ENCODE measurements around the gene RETREG3.
"Not testable (repeated sequence)": the region's sequence is repeated elsewhere in the genome, so short reads cannot be mapped to it uniquely, and the experiment has no call there.

Gene RETREG3

DNA sequence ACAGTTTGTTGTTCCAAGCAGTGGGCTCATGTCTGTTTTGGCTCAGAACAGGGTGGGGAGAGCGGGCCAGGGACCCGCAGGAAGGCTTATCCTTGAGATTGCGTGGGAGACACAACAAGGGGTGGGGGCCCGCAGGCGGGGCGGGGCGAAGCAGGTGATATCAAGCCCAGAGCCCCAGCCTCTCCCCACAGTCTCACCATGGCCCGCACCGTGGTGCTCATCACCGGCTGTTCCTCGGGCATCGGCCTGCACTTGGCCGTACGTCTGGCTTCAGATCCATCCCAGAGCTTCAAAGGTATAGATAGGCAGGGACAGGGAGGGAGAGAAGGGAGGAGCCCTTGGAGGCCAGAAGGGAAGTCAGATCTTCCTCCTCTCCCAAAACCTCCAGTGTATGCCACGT is 56.4 kb downstream of the RETREG3 start, which contains the start of gene HSD17B1:
HSD17B1 (plus strand) TSS at position 188 of the 400 bp plus-strand sequence; CDS start at position 199, 11 bp downstream.
- DNase-seq (ENCODE audit: low spot score), result not testable (repeated sequence)

GRCh38 chr17:42548993-42549755 is 60.0 kb downstream of the RETREG3 start:
- no peak for DNase-seq (ENCODE audit: low spot score)

DNA sequence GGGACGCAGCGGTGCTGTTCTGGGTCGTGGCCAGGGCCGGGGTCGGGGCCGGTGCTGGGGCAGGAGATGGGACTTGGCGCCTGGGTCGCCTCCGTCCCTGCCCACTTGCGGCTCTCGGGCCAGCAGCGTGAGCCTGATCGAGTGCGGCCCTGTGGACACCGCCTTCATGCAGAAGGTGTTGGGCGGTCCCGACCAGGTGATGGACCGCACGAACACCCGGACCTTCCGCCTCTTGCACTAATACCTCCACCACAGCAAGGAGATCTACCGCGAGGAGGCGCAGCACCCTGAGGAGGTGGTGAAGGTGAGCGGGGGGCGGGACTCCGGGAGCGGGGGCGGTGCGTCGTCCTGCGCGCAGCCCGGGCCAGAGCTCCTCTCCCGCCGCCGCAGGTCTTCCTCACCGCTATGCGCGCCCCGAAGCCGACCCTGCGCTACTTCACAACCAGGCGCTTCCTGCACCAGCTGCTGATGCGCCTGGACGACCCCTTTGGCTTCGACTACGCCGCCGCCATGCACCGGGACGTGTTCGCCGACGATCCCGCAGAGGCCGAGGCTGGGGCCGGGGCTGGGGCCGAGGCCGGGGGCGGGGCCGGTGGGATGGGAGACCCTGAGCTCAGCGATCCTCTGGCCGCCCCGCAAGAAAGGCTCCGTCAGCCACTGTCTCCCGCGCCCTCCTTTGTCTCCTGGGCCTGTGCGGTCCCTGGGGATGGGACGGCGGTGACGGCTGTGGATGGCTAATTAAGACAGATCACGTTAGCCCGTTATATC is 60.9 kb downstream of the RETREG3 start:
- peak; percentile 54 for DNase-seq (ENCODE audit: low spot score)

DNA sequence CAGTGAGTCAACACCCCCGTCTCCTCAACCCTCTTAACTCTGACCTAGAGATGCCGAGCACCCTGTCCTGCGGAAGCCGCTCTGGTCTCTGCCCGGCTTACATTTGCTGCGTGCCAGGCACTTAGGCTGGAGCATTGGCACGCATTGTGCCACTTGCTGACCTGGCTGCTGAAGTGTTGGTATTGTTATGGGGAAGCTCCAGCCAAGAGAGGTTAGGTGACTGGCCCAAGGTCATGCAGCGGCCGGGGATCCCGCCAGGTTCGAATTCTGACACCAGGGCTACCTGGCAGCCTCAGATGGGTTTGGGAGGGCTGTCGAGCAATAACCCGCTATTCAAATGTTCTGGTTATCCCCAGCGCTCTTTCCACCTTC is 61.5 kb downstream of the RETREG3 start:
- no peak for DNase-seq (ENCODE audit: low spot score)

- no peak for DNase-seq (ENCODE audit: low spot score)
These were observed 62.1 kb downstream of the RETREG3 start for GRCh38 chr17:42547001-42547461.

DNA sequence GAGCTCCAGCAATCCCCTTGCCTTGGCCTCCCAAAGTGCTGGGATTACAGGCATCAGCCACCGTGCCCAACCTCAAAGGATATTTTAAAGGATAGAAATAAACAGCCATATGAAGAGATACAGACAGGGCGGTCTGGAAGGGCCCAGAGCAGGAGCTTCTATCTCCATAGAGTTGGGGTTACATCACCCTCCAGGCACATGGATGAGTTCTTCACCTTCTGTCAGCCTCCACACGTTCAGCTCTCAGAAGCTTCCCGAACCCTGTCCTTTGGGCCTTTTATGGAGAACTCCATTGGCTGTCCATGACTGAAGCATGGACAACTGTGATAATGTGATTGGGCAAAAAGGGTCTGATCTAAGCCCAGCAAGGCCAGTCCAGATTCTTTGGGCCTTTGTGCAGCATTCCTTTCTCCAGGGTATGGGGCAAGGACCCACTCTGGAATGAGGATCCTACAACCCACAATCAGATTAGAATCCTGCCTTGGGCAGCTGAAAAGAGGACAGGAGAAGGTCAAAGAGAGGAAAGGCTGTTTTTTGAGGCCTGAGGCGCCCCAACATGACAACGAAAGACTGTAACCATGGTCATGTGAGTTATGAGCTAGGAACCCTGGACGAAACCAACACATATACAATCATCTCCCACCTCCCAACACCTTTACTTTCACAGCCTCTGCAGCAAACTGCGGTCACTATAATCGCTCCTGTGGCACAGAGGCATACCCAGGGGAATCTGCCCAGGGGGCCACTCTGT is 63.2 kb downstream of the RETREG3 start:
- not testable (repeated sequence) for DNase-seq (ENCODE audit: low spot score)

GRCh38 chr17:42544874-42545283 is 64.3 kb downstream of the RETREG3 start:
- DNase-seq (ENCODE audit: low spot score), result no peak

GRCh38 chr17:42543190-42544079 is 65.7 kb downstream of the RETREG3 start:
- DNase-seq (ENCODE audit: low spot score), result no peak

- no peak for DNase-seq (ENCODE audit: low spot score)
These were observed 67.9 kb downstream of the RETREG3 start for GRCh38 chr17:42541041-42541833.

- DNase-seq (ENCODE audit: low spot score), result not testable (repeated sequence)
These were observed 68.6 kb downstream of the RETREG3 start for GRCh38 chr17:42540558-42540957.

GRCh38 chr17:42538482-42538881 is 70.7 kb downstream of the RETREG3 start:
- no peak for DNase-seq (ENCODE audit: low spot score)

DNA sequence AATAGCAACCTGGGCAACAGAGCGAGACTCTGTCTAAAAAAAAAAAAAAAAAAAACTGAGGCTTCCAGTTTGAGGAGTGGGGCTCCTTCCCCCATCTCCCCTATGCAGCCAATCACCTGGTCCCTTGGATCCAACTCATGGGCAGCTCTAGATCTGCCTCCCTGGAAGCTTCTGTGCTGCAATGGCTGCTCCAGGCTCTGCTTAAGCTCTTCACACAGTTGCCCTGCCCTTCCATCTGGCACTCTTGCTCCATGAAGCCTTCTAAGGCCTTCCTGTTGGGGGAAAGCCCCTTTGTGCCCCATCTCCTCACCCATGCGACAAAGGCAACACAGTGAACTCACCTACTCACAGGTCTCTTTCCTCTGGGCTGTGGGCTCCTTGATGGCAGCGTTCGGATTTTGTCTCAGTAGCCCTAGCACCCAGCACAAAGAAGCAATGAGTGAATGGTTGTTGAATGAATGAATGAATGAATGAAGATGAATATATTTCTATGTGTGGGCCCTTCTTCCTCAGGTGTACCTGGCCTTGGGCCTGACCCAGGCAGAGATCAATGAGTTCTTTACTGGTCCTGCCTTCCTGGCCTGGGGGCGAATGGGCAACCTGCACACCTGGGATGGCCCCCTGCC is 71.2 kb downstream of the RETREG3 start:
- no peak for DNase-seq (ENCODE audit: low spot score)

- DNase-seq (ENCODE audit: low spot score), result no peak
These were observed 71.9 kb downstream of the RETREG3 start for GRCh38 chr17:42537156-42537805.

GRCh38 chr17:42536372-42537155 is 72.6 kb downstream of the RETREG3 start:
- DNase-seq (ENCODE audit: low spot score), result peak; percentile 71

- peak; percentile 83 for DNase-seq (ENCODE audit: low spot score)
These were observed 73.2 kb downstream of the RETREG3 start, which contains the start of gene NAGLU for GRCh38 chr17:42536048-42536371. NAGLU (plus strand) TSS chr17:42536241; CDS start chr17:42536273, 32 bp downstream.

DNA sequence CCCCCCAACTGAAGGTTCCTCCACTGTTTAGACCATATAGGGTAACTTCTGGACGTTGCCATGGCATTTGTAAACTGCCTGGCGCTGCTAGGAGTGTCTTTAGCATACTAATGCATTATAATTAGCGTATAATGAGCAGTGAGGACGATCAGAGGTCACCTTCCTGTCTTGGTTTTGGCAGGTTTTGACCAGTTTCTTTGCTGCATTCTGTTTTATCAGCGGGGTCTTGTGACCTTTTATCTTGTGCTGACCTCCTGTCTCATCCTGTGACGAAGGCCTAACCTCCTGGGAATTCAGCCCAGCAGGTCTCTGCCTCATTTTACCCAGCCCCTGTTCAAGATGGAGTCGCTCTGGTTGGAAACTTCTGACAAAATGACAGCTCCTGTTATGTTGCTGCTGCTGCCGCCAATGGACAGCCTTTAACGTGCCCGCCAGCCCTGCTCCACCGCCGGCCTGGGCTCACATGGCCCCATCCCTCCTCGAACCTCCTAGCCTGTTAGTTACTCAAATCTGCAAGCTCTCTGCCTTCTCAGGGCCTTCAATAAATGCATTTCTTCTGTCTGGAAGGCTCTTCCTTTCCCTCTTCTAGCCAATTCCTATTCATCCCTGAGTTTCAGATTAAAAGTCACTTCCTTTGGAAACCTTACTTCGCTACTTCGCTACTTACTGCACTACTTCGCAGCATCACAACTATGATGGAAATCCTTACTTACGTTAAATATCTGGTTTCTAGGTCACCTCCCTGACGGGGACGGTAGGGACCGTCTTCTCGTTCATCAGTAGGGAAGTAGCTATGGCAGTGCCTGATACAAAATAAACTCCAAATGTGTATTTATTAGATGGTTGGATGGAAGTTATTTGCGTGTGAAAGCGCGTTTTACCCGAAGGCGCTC is 73.8 kb downstream of the RETREG3 start:
- no peak for DNase-seq (ENCODE audit: low spot score)
